Suprapubic skin (tissue), 4 donors: ENCODE results near the gene TBL1X. TPM values are rescaled to one million over a fixed set of nuclear protein-coding genes. Genes with fewer than 3 reads are reported as not detected.

Experiments used
- DNase-seq, 2 donors: peaks; one replicate each; pipeline ENCODE4 v3.0.0-alpha.2; 2019; ENCODE audit warnings: low spot score in 2 of 2
- H3K27ac ChIP-seq: fragments of 200-600 bp; sonication (generic); one replicate; pipeline ENCODE4 v1.5.1; 2019
- H3K27me3 ChIP-seq: fragments of 200-600 bp; sonication (generic); one replicate; pipeline ENCODE4 v1.5.1; 2019
- H3K36me3 ChIP-seq: fragments of 200-600 bp; sonication (generic); one replicate; pipeline ENCODE4 v1.5.1; 2019
- H3K4me1 ChIP-seq: fragments of 200-600 bp; sonication (generic); one replicate; pipeline ENCODE4 v1.5.1; 2019
- H3K4me3 ChIP-seq: fragments of 200-600 bp; sonication (generic); one replicate; pipeline ENCODE4 v1.5.1; 2019; ENCODE audit warnings: mild to moderate bottlenecking
- H3K9me3 ChIP-seq: fragments of 200-600 bp; sonication (generic); one replicate; pipeline ENCODE4 v1.5.1; 2019
- EP300 ChIP-seq: sonication (generic); formaldehyde crosslinking; IDR thresholded peaks from one replicate; pipeline ENCODE4 v1.6.1; 2017; ENCODE audit warnings: antibody characterized with exemption
- POLR2A ChIP-seq, 2 donors: fragments of 450-650 bp; IDR thresholded peaks; one replicate each; pipeline ENCODE4 v1.6.1; 2017; ENCODE audit warnings: antibody characterized with exemption in 2 of 2, mild to moderate bottlenecking in 2 of 2, moderate library complexity in 2 of 2
- POLR2AphosphoS5 ChIP-seq, 3 donors: sonication (generic); formaldehyde crosslinking; IDR thresholded peaks; one replicate each; pipeline ENCODE4 v1.6.1; 2017; ENCODE audit warnings: antibody characterized with exemption in 3 of 3
- WGBS: methylation state at CpG from one replicate; pipeline ENCODE4 v1.1.5; 2018; 5-methylcytosine and 5-hydroxymethylcytosine counted together
- total RNA-seq, 4 donors: library from RNA; depleted of rRNA; stranded (reverse); fragments of >200 nt; gene quantifications; one replicate each; pipeline ENCODE4 v1.1.0, GENCODE V29; 2016
- TF ChIP-seq, protein P1 (sequence below), 2 donors: fragments of 200-600 bp in 1 of 2; fragments of 450-650 bp in 1 of 2; sonication (generic) in 1 of 2; IDR thresholded peaks; one replicate each; pipeline ENCODE4 v1.5.1; 2016 to 2019; ENCODE audit warnings: antibody characterized with exemption in 2 of 2, mild to moderate bottlenecking in 1 of 2, moderate library complexity in 1 of 2

TBL1X gene
- total RNA-seq, 4 donors from 2014 or later: 13.2 to 31.0 (median 17.1) TPM

DNA sequence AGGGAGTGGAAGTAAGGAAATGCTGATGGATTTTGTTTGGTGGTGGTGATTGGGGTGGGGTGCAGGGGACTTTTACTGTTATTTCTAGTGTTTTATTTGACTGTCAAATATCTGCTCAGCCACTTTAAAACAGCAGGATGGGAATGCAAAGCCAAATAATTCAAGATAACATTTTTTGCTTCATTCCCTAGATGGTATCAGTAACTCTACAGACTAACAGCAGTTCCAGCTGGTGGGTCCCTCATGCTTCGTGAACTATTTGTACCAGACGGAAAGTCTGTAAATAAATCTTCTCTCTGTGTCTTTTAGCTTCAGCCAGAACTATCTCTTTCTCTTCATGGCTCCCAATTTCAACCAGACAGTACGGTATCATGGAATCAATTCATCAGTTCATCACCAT lies 273.3 kb downstream of the TBL1X start:
- no peaks in the 10 kb centered on the region for H3K9me3 ChIP-seq
- WGBS: 60% methylated on average over 3 of the region's 3 CpGs
- no peak overlapping the region for H3K27ac ChIP-seq
- no peak for TF ChIP-seq POLR2A (IDR thresholded peaks at IDR 0.05)
- no peak for TF ChIP-seq EP300
- TF ChIP-seq POLR2AphosphoS5 (IDR thresholded peaks at IDR 0.05): no peak
- TF ChIP-seq, protein P1, sequence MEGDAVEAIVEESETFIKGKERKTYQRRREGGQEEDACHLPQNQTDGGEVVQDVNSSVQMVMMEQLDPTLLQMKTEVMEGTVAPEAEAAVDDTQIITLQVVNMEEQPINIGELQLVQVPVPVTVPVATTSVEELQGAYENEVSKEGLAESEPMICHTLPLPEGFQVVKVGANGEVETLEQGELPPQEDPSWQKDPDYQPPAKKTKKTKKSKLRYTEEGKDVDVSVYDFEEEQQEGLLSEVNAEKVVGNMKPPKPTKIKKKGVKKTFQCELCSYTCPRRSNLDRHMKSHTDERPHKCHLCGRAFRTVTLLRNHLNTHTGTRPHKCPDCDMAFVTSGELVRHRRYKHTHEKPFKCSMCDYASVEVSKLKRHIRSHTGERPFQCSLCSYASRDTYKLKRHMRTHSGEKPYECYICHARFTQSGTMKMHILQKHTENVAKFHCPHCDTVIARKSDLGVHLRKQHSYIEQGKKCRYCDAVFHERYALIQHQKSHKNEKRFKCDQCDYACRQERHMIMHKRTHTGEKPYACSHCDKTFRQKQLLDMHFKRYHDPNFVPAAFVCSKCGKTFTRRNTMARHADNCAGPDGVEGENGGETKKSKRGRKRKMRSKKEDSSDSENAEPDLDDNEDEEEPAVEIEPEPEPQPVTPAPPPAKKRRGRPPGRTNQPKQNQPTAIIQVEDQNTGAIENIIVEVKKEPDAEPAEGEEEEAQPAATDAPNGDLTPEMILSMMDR (IDR thresholded peaks at IDR 0.05): no peak
- DNase-seq: no peak
- no peaks in the 10 kb centered on the region for H3K36me3 ChIP-seq
- H3K4me1 ChIP-seq: no peaks in the 10 kb centered on the region
- H3K27me3 ChIP-seq: no peaks in the 10 kb centered on the region
- H3K4me3 ChIP-seq: no peak overlapping the region

DNA sequence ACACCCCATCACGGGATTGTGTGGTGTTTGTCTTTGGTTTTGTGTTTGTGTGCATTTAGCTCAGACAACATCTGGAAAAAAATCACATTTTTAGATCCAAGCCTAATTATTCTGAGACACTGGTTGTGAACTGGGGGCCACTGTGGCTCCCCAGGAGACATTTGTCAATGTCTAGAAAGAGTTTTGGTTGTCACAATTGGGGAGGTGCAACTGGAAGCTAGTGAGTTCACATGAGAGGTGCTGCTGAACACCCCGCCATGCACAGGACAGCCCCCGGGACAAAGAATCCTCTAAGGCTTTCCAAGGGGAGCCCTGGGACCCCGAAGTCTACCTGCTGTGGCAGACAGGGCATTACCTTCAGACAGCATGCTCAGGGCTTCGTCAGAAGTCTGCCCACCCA lies 274.3 kb downstream of the TBL1X start:
- no peaks in the 10 kb centered on the region for H3K27me3 ChIP-seq
- H3K4me1 ChIP-seq: no peaks in the 10 kb centered on the region
- WGBS: 78% methylated on average over 5 of the region's 5 CpGs
- H3K36me3 ChIP-seq: no peaks in the 10 kb centered on the region
- no peaks in the 10 kb centered on the region for H3K9me3 ChIP-seq
- no peak for TF ChIP-seq EP300
- TF ChIP-seq POLR2A (IDR thresholded peaks at IDR 0.05): no peak
- TF ChIP-seq POLR2AphosphoS5 (IDR thresholded peaks at IDR 0.05): no peak
- TF ChIP-seq, protein P1 (IDR thresholded peaks at IDR 0.05): no peak
- H3K4me3 ChIP-seq: no peak overlapping the region
- H3K27ac ChIP-seq: no peak overlapping the region
- DNase-seq: no peak

DNA sequence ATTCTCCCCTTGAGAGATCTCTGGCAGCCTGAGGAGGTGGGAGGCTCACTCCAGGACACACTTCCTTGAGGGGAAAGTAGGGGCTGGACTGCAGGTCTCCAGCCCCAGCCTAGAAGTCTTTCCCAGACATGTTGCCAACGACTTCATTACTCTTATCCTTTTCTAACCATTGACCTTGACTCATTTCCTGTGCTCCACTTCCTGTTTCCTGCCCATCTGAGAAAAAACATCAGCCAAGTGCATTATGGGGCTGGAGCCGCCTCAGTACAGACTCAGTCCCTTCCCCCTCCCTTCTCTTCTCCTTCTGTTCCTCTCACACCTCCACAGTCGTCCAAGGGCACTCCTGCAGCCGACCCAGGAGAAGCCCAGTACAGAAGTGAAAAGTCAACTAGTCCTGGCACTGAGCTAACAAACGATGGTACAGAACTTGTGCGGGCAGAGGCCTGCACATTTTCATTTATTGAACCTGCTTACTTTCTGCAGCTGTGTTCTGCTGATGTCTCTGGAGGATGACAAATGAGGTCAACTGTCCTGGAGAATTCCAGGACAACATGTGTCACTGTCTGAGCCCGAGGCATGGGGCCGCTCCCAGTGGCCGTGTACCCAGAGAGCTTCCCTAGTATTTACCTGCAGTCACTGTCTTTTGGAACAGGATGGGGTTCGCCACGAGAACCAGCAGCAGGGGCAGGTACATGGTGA lies 280.7 kb downstream of the TBL1X start:
- Histone ChIP-seq H3K4me1 (no peaks in the 10 kb centered on the region), H3K36me3 (no peaks in the 10 kb centered on the region), H3K27ac (no peak overlapping the region), H3K4me3 (no peak overlapping the region), H3K9me3 (no peaks in the 10 kb centered on the region), H3K27me3 (no peaks in the 10 kb centered on the region)
- TF ChIP-seq POLR2AphosphoS5 (IDR thresholded peaks at IDR 0.05) (no peak), EP300 (no peak), POLR2A (IDR thresholded peaks at IDR 0.05) (no peak)
- TF ChIP-seq, protein P1 (IDR thresholded peaks at IDR 0.05): no peak
- DNase-seq: no peak
- WGBS: 63% methylated on average over 11 of the region's 11 CpGs

DNA sequence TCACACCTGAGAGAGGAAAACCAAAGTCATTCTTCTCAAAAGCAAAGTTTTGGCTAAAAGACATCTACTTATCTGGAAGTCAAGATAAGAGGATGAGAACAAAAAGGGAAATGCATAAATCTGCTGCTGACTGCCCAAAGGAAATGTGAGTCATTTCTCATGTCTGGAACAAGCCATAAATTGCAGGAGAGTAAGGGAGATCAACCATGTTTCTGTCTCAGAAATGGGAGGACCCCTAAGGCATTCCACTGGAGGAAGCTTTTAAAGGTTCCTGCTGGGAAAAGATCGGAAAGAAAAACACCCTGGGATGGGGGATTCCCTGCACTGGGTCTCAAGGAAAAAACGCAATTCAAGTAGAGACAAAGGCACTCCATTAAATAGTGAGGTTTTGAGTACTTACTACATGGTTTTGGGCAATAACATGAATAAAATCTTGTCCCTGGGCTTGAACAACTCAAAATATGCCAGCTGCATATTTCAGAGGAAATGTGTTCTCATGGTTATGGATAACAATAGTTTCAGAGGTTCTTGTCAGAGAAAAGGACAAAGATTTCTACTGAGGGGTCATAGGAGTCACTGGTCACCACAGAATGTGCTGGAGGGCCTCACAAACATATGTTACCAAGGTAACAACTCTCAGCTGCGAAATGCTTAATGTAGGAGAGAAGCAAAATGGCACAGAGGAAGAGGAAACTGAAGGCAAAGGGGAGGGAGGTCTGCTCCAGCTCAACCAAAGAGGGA lies 281.5 kb downstream of the TBL1X start:
- H3K4me3 ChIP-seq: no peak overlapping the region
- no peaks in the 10 kb centered on the region for H3K27me3 ChIP-seq
- WGBS: 33% methylated on average over 3 of the region's 3 CpGs
- no peak overlapping the region for H3K27ac ChIP-seq
- TF ChIP-seq, protein P1 (IDR thresholded peaks at IDR 0.05): no peak
- no peak for TF ChIP-seq POLR2A (IDR thresholded peaks at IDR 0.05)
- no peak for TF ChIP-seq POLR2AphosphoS5 (IDR thresholded peaks at IDR 0.05)
- TF ChIP-seq EP300: no peak
- no peak for DNase-seq
- H3K9me3 ChIP-seq: no peaks in the 10 kb centered on the region
- H3K36me3 ChIP-seq: no peaks in the 10 kb centered on the region
- H3K4me1 ChIP-seq: no peaks in the 10 kb centered on the region

DNA sequence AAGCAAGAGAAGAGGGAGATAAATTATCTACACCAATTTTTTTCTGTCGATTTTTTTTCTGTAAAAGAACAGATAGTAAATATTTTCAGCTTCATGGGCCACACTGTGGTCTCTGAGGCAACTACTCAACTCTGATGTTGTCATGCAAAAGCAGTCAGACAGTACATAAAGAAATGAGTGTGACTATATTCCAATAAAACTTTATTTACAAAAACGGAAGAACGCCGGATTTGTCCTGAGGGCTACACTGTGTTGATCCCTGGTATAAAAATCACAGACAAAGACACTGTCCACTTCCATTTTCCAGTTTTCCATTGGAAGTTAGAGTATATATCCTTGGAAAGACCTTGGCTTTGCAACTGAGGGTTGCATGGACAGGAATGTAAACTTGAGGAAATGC lies 282.8 kb downstream of the TBL1X start:
- TF ChIP-seq POLR2A (IDR thresholded peaks at IDR 0.05): no peak
- no peak for TF ChIP-seq POLR2AphosphoS5 (IDR thresholded peaks at IDR 0.05)
- no peak for TF ChIP-seq EP300
- TF ChIP-seq, protein P1 (IDR thresholded peaks at IDR 0.05): no peak
- 81% methylated on average over 4 of the region's 4 CpGs for WGBS
- DNase-seq: no peak
- H3K27me3 ChIP-seq: no peaks in the 10 kb centered on the region
- H3K9me3 ChIP-seq: no peaks in the 10 kb centered on the region
- no peaks in the 10 kb centered on the region for H3K4me1 ChIP-seq
- no peak overlapping the region for H3K27ac ChIP-seq
- H3K4me3 ChIP-seq: no peak overlapping the region
- H3K36me3 ChIP-seq: no peaks in the 10 kb centered on the region
